Fibroblast of mammary gland (primary cell): Measurements from ENCODE around the gene CREB5.

Experiments
- DNase-seq: peaks from one replicate; pipeline ENCODE4 v3.0.0-alpha.2; 2010; ENCODE audit warnings: low read depth
- H3K4me3 ChIP-seq: 2 replicates; pipeline ENCODE4 v1.5.1; 2011; ENCODE audit warnings: low read depth, mild to moderate bottlenecking, low read length, moderate library complexity; ENCODE audit not compliant: control insufficient read depth
- TF ChIP-seq, protein P1 (sequence below): conservative IDR thresholded peaks from 2 replicates; pipeline ENCODE4 v1.5.1; 2011; ENCODE audit warnings: low read depth, low read length, inconsistent platforms; ENCODE audit not compliant: control insufficient read depth, insufficient read depth

The CREB5 gene

DNA sequence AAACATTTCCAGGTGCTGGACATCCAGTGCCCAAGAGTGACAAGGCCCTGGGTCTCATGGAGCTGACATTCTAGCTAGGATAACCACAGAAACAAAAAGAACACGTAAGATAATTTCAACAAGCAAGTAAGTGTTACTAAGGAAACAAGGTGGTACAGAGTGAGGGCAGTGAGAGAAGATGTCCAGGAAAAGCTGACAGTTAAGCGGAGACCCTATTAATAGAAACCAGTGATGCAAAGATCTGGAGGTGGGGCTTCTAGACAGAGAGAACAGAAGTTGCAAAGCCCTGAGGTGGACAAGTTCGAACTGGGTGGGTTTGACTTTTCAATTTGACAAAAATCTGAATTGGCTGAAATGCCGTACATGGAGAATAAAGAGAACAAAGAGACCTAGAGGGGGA is 449.5 kb downstream of the CREB5 start:
- TF ChIP-seq, protein P1, sequence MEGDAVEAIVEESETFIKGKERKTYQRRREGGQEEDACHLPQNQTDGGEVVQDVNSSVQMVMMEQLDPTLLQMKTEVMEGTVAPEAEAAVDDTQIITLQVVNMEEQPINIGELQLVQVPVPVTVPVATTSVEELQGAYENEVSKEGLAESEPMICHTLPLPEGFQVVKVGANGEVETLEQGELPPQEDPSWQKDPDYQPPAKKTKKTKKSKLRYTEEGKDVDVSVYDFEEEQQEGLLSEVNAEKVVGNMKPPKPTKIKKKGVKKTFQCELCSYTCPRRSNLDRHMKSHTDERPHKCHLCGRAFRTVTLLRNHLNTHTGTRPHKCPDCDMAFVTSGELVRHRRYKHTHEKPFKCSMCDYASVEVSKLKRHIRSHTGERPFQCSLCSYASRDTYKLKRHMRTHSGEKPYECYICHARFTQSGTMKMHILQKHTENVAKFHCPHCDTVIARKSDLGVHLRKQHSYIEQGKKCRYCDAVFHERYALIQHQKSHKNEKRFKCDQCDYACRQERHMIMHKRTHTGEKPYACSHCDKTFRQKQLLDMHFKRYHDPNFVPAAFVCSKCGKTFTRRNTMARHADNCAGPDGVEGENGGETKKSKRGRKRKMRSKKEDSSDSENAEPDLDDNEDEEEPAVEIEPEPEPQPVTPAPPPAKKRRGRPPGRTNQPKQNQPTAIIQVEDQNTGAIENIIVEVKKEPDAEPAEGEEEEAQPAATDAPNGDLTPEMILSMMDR: no peak
- no peak for DNase-seq
- H3K4me3 ChIP-seq: no peak overlapping the region

DNA sequence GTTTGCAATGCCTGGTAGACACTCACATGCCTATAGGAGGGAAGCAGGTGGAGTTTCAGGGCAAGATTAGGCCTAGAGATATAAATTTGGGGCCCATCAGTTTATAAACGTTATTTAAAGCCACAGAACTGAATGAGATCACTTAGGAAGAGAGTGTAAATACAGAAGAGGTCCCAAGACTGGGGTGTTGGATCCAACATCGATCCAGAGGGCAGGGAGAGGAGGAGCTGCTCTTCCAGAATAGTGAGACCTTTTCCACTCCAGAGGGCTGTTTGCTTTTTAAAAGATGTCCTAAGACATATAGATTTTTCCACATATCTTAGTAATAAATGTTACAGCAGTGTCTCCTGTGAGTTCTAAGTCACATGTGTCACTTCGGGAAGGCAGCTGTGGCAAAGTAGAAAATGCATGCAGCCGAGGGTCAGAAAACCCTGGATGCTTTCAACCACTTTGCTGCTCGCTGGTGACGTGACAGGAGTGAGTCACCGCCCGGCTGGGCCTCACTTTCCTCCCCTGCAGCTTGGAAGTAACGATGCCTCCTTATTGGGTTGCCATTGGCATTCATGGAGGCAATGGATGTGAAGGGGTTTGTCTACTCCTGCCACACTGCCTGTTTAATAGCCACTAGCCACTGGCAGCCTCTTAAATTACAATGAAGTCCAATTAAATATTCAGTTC is 450.4 kb downstream of the CREB5 start:
- TF ChIP-seq, protein P1: no peak
- no peak overlapping the region for H3K4me3 ChIP-seq
- DNase-seq: no peak

DNA sequence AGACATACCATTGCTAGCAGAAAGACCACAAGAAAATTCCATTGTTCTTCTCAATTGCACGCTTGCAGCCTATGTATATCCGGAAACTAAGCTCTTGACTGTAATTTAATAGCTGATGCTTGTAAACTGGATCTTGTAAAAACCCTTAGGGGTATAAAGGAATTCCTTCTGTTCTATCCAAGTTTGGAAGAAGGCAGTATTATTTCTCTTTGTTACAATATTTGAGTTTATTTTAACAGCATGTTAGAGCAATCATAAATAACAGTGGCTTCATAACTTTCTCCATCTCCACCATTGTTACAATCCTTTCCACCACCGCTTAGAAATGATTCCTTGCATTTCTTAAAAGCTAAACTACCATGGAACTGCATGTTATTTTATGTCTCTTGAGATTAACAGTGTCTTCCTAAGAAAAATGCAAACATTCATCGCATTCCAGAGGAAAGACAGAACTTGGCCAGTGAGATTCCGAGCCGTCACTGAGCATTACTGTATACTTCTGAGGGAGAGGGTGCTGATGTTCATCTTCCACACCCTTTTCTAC is 453.4 kb downstream of the CREB5 start:
- DNase-seq: no peak
- no peak overlapping the region for H3K4me3 ChIP-seq
- TF ChIP-seq, protein P1: no peak

DNA sequence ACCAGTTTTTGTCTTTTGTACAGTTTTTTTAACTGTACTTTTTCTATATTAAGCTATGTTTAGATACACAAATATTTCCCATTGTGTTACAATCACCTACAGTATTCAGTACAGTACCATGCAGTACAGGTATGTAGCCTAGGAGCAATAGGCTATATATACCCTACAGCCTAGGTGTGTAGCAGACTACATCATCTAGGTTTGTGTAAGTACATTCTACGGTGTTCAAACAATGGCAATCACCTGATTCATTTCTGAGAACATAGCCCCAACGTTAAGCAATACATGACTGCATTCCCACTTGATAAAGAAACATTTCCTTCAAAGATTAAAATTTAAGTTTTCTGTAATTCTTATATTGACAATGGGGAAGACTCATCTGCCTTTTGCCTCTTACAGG is 456.4 kb downstream of the CREB5 start:
- no peak for DNase-seq
- TF ChIP-seq, protein P1: no peak
- H3K4me3 ChIP-seq: no peak overlapping the region

DNA sequence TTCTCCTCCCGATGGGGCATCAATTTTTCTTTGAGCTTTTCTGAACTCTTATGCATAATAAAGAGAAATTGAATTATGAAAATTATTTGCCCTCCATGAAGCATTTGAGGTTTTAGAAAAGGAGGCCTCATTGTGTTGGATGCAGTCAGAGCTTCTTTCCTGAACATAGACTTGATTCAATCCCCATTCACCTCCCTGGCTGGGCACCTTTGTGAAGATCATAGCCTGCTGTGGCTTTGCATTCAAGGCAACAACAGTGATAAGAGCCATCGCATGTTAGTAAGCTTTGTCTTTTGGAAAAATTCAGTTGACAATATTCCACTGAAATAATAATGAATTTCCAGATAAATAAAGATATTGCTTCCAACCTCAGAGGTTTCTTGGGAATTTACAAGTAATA is 458.8 kb downstream of the CREB5 start:
- no peak overlapping the region for H3K4me3 ChIP-seq
- TF ChIP-seq, protein P1: no peak
- no peak for DNase-seq

DNA sequence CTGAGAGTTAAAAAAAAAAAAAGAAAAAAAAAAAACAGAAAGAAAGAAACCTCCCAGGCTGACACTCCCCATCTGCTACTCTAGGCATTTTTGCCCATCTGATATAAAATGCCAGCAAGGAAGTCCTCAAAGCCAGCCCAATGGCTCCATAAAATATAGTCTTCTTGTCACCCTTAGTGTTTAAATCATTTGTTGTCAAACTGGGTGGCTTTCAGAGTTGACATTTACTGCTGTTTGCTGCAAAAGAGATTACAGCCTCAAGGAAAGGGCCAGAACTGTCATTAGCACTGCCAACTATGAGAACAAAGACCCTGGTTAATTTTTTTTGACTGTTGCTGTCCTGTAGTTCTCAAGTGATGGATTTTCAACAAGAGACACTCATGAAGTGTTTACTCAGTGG is 459.3 kb downstream of the CREB5 start:
- DNase-seq: no peak
- TF ChIP-seq, protein P1: no peak
- no peak overlapping the region for H3K4me3 ChIP-seq
